Fibroblast of the aortic adventitia (primary cell): ENCODE measurements around the gene SLC7A8. TPM values are rescaled to one million over a fixed set of nuclear protein-coding genes. Genes with fewer than 3 reads are reported as not detected.
"Not testable (repeated sequence)": the region's sequence is repeated elsewhere in the genome, so short reads cannot be mapped to it uniquely, and the experiment has no call there.

ENCODE experiments used
- DNase-seq: peaks from one replicate; pipeline ENCODE4 v3.0.0-alpha.2; 2010; ENCODE audit warnings: low read depth
- H3K4me3 ChIP-seq: 2 replicates; pipeline ENCODE4 v1.5.1; 2011; ENCODE audit warnings: low read depth, mild to moderate bottlenecking, control low read depth, low read length, moderate library complexity
- total RNA-seq: library from RNA; depleted of rRNA; stranded (reverse); fragments of >200 nt; gene quantifications from 2 replicates; pipeline ENCODE4 v1.2.3, GENCODE V29; 2012; ENCODE audit warnings: low replicate concordance
- TF ChIP-seq, protein P1 (sequence below): IDR thresholded peaks from 2 replicates; pipeline ENCODE4 v1.5.1; 2011; ENCODE audit warnings: mild to moderate bottlenecking, low read length, control low read depth, inconsistent platforms; ENCODE audit not compliant: insufficient read depth

The SLC7A8 gene
- 11.7 and 37.5 TPM in 2 replicates for total RNA-seq

DNA sequence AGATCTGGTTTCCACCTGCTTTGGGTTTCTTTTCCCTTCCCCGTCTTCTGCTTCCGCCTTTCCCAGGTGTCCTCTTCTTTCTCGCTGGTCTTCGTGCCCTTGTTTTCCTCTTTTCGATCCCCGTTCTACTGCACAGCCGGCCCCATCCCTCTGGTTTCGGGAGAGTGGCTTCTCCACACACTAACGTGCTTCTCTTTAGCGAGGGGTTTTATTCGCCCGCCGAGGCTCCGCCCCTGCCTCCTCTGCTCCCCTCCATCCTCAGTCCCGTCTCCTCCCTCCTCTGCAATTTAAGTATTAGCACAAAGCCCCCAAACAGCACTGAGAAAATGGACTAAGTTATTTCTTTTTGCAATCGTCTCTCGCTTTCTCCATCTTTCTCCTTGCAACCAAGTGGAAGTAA lies at the start of gene SLC7A8:
Gene SLC7A8 (minus strand): TSS at position 182 of the 400 bp plus-strand sequence. CDS start 746 bp downstream, outside the sequence.
- H3K4me3 ChIP-seq, result peak within 1 kb of the TSS; percentile 63
- TF ChIP-seq, protein P1, sequence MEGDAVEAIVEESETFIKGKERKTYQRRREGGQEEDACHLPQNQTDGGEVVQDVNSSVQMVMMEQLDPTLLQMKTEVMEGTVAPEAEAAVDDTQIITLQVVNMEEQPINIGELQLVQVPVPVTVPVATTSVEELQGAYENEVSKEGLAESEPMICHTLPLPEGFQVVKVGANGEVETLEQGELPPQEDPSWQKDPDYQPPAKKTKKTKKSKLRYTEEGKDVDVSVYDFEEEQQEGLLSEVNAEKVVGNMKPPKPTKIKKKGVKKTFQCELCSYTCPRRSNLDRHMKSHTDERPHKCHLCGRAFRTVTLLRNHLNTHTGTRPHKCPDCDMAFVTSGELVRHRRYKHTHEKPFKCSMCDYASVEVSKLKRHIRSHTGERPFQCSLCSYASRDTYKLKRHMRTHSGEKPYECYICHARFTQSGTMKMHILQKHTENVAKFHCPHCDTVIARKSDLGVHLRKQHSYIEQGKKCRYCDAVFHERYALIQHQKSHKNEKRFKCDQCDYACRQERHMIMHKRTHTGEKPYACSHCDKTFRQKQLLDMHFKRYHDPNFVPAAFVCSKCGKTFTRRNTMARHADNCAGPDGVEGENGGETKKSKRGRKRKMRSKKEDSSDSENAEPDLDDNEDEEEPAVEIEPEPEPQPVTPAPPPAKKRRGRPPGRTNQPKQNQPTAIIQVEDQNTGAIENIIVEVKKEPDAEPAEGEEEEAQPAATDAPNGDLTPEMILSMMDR, result no peak
- DNase-seq, result no peak

DNA sequence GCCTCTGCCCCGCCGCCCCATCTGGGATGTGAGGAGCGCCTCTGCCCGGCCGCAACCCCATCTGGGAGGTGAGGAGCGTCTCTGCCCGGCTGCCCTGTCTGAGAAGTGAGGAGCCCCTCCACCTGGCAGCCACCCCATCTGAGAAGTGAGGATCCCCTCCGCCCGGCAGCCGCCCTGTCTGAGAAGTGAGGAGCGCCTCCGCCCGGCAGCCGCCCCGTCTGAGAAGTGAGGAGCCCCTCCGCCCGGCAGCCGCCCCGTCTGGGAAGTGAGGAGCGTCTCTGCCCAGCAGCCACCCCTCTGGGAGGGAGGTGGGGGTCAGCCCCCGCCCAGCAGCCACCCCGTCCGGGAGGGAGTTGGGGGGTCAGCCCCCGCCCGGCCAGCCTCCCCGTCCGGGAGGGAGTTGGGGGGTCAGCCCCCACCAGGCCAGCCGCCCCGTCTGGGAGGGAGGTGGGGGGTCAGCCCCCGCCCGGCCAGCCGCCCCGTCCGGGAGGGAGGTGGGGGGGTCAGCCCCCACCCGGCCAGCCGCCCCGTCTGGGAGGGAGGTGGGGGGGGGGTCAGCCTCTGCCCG lies 48.9 kb upstream of the SLC7A8 start:
- not testable (repeated sequence) for H3K4me3 ChIP-seq, DNase-seq

DNA sequence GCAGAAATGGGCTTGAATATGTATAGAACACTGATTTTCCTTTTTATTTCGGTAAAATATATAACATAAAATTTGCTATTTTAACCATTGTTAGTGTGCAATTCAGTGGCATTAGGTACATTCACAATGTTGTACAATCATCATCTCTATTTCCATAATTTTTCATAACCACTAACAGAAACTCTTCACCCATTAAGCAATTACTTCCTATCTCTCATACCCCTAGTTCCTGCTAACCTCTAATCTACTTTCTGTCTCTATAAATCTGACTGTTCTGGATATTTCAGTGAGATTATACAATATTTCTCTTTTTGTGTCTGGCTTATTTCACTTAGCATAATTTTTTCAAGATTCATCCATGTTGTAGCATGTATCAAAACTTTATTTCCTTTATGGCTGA lies 45.4 kb upstream of the SLC7A8 start:
- TF ChIP-seq, protein P1, result no peak

DNA sequence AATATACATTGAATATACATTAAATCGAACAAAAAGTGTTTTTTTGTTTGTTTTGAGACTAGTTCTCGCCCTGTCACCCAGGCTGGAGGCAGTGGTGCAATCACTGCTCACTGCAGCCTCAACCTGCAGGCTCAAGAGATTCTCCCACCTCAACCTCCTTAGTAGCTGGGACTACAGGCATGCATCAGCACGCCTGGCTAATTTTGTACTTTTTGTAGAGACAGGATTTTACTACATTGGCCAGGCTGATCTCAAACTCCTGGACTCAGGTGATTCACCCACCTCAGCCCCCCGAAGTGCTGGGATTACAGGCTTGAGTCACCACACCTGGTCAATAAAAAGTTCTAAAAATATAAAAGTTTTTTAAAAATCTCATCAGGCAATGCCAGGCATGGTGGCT lies 44.1 kb upstream of the SLC7A8 start:
- H3K4me3 ChIP-seq, result no peak overlapping the region
- TF ChIP-seq, protein P1, result no peak
- DNase-seq, result no peak

More for the DNA sequence above, 45.4 kb upstream of the SLC7A8 start:
- no peak overlapping the region for H3K4me3 ChIP-seq
- no peak for DNase-seq

DNA sequence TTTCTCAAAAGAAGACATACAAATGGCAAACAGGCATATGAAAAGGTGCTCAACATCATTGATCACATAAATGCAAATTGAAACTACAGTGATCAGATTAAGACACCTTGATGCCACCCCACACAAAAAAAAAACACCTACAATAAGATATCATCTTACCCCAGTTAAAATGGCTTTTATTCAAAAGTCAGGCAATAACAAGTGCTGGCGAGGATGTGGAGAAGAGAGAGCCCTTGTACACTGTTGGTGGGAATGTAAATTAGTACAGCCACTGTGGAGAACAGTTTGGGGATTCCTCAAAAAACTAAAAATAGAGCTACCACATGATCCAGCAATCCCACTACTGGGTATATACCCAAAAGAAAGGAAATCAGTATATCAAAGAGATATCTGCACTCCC lies 41.5 kb upstream of the SLC7A8 start:
- not testable (repeated sequence) for DNase-seq, H3K4me3 ChIP-seq

DNA sequence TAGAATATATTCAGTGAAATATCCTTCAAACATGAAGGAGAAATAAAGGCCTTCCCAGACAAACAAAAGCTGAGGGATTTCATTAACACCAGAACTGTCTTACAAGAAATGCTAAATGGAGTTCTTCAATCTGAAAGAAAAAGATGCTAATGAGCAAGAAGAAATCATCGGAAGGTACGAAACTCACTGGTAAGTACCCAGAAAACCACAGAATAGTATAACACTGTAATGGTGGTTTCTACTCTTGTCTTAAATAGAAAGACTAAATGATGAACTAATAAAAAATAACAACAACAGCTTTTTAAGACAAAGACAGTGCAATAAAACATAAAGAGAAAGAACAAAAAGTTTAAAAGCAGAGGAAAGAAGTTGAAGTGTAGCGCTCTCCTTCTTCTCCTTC lies 35.6 kb upstream of the SLC7A8 start:
- TF ChIP-seq, protein P1, result no peak
- DNase-seq, result no peak
- H3K4me3 ChIP-seq, result no peak overlapping the region

DNA sequence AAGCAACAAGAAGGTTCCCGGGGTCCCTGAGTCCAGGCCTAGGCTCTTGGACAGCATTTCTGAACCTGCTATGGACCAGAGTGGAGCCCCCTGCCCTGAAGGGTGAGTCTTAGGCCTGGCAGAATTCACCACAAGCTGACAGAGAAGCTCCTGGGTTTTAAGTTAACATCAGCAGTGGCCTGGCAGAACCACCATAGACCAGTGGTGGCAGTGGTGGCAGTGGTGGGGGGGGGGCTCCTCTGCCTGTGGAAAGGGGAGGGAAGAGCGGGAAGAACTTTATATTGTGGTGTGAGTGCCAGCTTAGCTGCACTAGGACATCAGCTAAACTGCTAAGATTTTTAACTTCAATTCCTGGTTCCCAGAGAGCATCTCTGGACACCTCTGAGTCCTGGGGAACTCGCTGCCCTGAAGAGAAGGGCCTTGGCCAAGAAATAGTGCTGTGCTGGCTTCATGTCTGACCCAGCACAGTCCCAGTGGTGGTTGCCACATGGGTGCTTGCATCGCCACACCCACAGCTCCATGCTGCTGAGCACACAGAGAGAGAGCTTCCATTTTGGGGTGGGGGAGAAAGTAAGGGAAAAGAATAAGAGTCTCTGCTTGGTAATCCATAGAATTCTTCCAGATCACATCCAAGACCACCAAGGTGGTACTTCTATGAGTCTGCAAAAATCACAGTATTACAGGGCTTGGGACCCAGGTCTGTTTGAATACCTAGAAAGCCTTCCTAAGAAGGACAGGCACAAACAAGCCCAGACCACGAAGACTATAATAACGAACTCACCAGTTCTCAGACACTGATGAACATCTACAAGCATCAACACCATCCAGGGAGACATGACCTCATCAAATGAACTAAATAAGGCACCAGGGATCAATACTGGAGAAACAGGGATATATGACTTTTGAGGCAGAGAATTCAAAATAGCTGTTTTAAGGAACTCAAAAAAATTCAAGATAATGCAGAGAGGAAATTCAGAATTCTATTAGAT lies 33.9 kb upstream of the SLC7A8 start:
- TF ChIP-seq, protein P1, result no peak
- DNase-seq, result no peak
- no peak overlapping the region for H3K4me3 ChIP-seq
